Stromal cell of bone marrow (primary cell): ENCODE measurements around the gene GTPBP6.
"Not testable (repeated sequence)": the region's sequence is repeated elsewhere in the genome, so short reads cannot be mapped to it uniquely, and the experiment has no call there.

Experiments
- DNase-seq: peaks from one replicate; pipeline ENCODE4 v3.0.0-alpha.2; 2012; ENCODE audit warnings: low read depth

The GTPBP6 gene

GRCh38 chrX:264006-264405, 54.6 kb downstream of the GTPBP6 start:
- DNase-seq: not testable (repeated sequence)

GRCh38 chrX:262381-262909, 56.2 kb downstream of the GTPBP6 start:
- DNase-seq: no peak

GRCh38 chrX:261919-262352, 56.7 kb downstream of the GTPBP6 start:
- no peak for DNase-seq

GRCh38 chrX:261167-261918, 57.3 kb downstream of the GTPBP6 start:
- DNase-seq: peak; percentile 29

- no peak for DNase-seq
Measured at GRCh38 chrX:259692-260355, 58.8 kb downstream of the GTPBP6 start.

GRCh38 chrX:258291-259040, 60.1 kb downstream of the GTPBP6 start:
- DNase-seq: no peak

GRCh38 chrX:257681-258289, 60.8 kb downstream of the GTPBP6 start:
- no peak for DNase-seq

GRCh38 chrX:257054-257453, 61.5 kb downstream of the GTPBP6 start:
- DNase-seq: not testable (repeated sequence)

GRCh38 chrX:255923-256331, 62.7 kb downstream of the GTPBP6 start:
- no peak for DNase-seq
